Esophagus muscularis mucosa (tissue), 3 donors: ENCODE results near the gene HCLS1.

Source experiments
- POLR2A ChIP-seq: fragments of 450-650 bp; IDR thresholded peaks from one replicate; pipeline ENCODE4 v1.6.1; 2017; ENCODE audit warnings: antibody characterized with exemption, moderate library complexity, mild to moderate bottlenecking, low read depth
- TF ChIP-seq, protein P1 (sequence below), 3 experiments: fragments of 200-600 bp in 2 of 3; fragments of 450-650 bp in 1 of 3; sonication (generic) in 2 of 3; IDR thresholded peaks; one replicate each; pipeline ENCODE4 v1.5.1; 2017 to 2019; ENCODE audit warnings: antibody characterized with exemption in 3 of 3, mild to moderate bottlenecking in 2 of 3, moderate library complexity in 1 of 3

DNA sequence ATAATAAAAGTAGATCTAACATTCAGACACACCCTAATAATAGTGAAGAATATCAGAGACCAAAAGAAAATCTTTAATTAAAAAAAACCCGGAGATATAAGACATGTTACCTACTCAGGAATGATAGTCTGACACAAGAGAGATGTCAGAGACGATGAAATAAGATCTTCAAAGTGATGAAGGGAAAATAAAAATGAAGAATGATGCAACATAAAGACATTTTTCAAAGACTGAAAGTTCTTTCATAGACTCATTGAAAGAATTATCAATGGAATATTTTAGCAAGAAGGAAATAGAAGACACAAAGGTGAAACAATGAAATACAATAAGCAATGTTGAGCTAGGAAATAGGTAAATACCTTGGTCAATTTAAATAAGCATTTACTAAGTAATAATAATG is 19.6 kb downstream of the HCLS1 start:
- TF ChIP-seq POLR2A: no peak
- TF ChIP-seq, protein P1, sequence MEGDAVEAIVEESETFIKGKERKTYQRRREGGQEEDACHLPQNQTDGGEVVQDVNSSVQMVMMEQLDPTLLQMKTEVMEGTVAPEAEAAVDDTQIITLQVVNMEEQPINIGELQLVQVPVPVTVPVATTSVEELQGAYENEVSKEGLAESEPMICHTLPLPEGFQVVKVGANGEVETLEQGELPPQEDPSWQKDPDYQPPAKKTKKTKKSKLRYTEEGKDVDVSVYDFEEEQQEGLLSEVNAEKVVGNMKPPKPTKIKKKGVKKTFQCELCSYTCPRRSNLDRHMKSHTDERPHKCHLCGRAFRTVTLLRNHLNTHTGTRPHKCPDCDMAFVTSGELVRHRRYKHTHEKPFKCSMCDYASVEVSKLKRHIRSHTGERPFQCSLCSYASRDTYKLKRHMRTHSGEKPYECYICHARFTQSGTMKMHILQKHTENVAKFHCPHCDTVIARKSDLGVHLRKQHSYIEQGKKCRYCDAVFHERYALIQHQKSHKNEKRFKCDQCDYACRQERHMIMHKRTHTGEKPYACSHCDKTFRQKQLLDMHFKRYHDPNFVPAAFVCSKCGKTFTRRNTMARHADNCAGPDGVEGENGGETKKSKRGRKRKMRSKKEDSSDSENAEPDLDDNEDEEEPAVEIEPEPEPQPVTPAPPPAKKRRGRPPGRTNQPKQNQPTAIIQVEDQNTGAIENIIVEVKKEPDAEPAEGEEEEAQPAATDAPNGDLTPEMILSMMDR (IDR thresholded peaks at IDR 0.05): no peak
